HCT116 (cell line): ENCODE results near the gene FBN1. TPM values are rescaled to one million over a fixed set of nuclear protein-coding genes. Genes with fewer than 3 reads are reported as not detected.

ENCODE experiments used
- REST ChIP-seq: IDR thresholded peaks from 2 replicates; pipeline ENCODE4 v1.6.1; 2012; ENCODE audit warnings: low read depth
- total RNA-seq: library from RNA; stranded (reverse); gene quantifications from one replicate; pipeline ENCODE4 v1.2.1, GENCODE V29; 2021; ENCODE audit not compliant: unreplicated experiment

The FBN1 gene
- total RNA-seq, 1 experiment from 2014 or later, result 1.7 TPM

GRCh38 chr15:48360841-48361240 is 284.7 kb downstream of the FBN1 start (continued):
- no peak for TF ChIP-seq REST
- TF ChIP-seq, all 23 proteins: peak for 0

Other genes with a start within 250 kb of the FBN1 start
- 19.7 TPM for gene CEP152, start 165.4 kb upstream of the FBN1 start, total RNA-seq
- 68.6 TPM for gene EID1, start 232.4 kb upstream of the FBN1 start, total RNA-seq